ENCODE data around the gene PSME2. TPM values are rescaled to one million over a fixed set of nuclear protein-coding genes. Genes with fewer than 3 reads are reported as not detected.

PSME2 gene
- polyA plus RNA-seq, 1 experiment, result 165 TPM

DNA sequence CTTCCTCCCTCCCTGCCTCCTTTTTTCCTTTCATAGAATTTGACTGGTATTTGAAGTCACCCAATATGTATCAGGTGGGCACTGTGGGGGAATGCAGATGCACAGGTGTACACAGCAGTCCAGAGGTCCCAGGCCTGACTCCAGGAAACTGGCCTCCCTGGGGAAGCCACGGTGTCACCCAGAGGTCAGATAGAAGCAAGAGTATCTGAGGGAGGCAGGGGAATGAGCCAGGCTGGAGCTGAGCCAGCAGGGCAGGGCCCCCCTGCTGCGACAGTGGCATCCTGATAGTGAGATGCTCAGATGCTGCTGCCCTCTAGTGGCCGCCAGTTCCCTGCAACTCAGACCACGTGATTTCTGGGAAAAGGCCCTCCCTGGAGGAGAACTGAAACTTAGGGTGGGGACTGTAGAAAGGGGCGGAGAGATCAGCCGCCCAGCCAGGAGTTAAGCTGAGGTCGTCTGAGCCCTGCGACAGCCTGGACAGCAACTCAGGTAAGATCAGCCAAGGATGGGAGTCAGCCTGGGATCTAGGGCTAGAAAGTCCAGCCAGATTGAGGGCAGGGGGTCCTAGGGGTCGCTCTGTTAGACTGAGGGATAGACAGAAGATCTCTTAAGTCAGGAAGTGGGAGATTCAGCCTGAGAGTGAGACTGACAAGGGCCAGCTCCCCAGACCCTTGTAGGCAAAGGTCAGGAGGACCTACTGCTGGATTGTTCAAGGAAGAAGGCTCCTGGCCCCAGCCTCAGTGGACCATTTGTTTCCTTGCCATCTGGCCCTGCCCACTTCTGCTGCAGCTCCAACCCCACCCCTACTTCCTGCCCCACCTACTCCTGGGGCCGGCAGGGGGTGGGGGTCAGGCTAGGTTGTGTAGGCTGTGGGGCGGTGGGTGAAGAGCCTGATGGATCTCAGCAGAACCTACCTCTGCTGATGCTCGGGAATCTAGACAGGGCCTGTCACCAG is 14.7 kb upstream of the PSME2 start, which contains the start of gene IRF9:
Gene IRF9, plus strand, starts transcription at position 416 of the 955 bp plus-strand sequence. CDS start 880 bp downstream, outside the sequence.
- TF ChIP-seq, protein P1, sequence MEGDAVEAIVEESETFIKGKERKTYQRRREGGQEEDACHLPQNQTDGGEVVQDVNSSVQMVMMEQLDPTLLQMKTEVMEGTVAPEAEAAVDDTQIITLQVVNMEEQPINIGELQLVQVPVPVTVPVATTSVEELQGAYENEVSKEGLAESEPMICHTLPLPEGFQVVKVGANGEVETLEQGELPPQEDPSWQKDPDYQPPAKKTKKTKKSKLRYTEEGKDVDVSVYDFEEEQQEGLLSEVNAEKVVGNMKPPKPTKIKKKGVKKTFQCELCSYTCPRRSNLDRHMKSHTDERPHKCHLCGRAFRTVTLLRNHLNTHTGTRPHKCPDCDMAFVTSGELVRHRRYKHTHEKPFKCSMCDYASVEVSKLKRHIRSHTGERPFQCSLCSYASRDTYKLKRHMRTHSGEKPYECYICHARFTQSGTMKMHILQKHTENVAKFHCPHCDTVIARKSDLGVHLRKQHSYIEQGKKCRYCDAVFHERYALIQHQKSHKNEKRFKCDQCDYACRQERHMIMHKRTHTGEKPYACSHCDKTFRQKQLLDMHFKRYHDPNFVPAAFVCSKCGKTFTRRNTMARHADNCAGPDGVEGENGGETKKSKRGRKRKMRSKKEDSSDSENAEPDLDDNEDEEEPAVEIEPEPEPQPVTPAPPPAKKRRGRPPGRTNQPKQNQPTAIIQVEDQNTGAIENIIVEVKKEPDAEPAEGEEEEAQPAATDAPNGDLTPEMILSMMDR (IDR thresholded peaks at IDR 0.05; ENCODE audit: insufficient read depth, low read depth, low read length), result peak; percentile 96
- no peaks in the 10 kb centered on the region for H3K27me3 ChIP-seq (ENCODE audit: control insufficient read depth, insufficient read depth, low read length)
- POLR2A ChIA-PET, result interaction anchor here (0.6 to 1.9 kb wide), 5 partner anchors 10 to 20 kb away, joined by 3 to 8 read pairs (median 3); partner anchors contain the start of genes EMC9 and PSME2
- CTCF ChIA-PET, result interaction anchor here (0.6 to 4.6 kb wide), 34 partner anchors 10 to 281 kb away, joined by 3 to 39 read pairs (median 5); partner anchors contain the start of genes CHMP4A, DCAF11, EMC9 and IPO4
- peak; percentile 78 for DNase-seq (ENCODE audit: low read depth)
- H3K36me3 ChIP-seq (ENCODE audit: control insufficient read depth, insufficient read depth, low read length), result peaks cover 50% of the 10 kb centered on the region
- H3K4me3 ChIP-seq (ENCODE audit: low read depth, low read length), result peak within 1 kb of the TSS; percentile 60

DNA sequence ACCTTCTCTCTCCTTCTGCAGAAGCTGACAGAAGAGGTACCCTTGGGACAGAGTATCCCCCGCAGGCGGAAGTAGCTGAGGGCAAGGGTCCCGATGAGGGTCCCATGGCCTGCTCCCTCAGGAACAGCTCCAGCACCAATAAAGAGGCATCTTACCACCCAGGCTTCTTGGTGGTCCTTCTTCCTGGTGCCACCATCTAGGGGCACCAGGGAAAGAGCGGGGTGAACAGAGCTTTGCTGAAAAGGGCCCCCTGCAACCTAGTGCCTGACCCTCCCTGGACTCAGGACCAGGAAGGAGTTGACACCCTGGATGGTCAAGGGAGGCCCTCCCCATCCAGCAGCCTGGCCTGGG is 14.1 kb upstream of the PSME2 start:
- POLR2A ChIA-PET, result interaction anchor here (1.0 to 1.9 kb wide), 4 partner anchors 9 to 20 kb away, joined by 3 to 8 read pairs (median 4); partner anchors contain the start of genes EMC9 and PSME2
- H3K27me3 ChIP-seq (ENCODE audit: control insufficient read depth, insufficient read depth, low read length), result no peaks in the 10 kb centered on the region
- CTCF ChIA-PET, result interaction anchor here (0.6 to 4.6 kb wide), 24 partner anchors 9 to 282 kb away, joined by 3 to 39 read pairs (median 7); partner anchors contain the start of genes CHMP4A, DCAF11, EMC9 and IPO4
- DNase-seq (ENCODE audit: low read depth), result no peak
- TF ChIP-seq, protein P1 (IDR thresholded peaks at IDR 0.05; ENCODE audit: insufficient read depth, low read depth, low read length), result no peak
- H3K36me3 ChIP-seq (ENCODE audit: control insufficient read depth, insufficient read depth, low read length), result peaks cover 53% of the 10 kb centered on the region
- no peak overlapping the region for H3K4me3 ChIP-seq (ENCODE audit: low read depth, low read length)

DNA sequence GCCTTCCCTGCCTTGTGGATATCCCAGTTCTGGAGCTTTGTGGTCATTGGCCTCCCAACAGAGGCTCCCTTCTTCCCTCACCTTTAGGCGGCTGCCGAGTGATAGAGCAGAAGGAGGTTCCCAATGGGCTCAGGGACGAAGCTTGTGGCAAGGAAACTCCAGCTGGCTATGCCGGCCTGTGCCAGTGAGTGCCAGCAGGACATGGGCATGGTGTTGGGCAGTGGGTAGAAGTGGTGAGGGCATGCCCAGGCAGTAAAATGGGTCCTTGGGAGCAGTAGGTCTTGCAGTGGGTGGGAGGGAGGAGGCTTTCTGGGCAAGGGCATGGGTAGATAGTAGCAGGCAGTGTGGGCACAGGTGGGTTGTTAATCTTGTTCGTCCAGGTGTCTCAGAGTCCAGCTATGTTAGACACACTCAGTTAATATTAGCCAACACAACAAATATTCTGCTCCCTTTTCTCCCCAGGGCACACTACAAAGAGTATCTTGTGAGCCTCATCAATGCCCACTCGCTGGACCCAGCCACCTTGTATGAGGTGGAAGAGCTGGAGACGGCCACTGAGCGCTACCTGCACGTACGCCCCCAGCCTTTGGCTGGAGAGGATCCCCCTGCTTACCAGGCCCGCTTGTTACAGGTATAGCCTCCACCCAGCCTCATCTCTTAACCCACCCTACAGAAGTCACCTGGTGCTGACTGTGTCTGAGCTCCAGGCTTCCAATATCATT is 13.5 kb upstream of the PSME2 start:
- TF ChIP-seq, protein P1 (IDR thresholded peaks at IDR 0.05; ENCODE audit: insufficient read depth, low read depth, low read length), result no peak
- CTCF ChIA-PET, result interaction anchor here (0.8 to 4.6 kb wide), 15 partner anchors 9 to 272 kb away, joined by 3 to 39 read pairs (median 7); partner anchors contain the start of genes DCAF11, EMC9, IPO4 and NRL
- POLR2A ChIA-PET, result no interaction called here
- Histone ChIP-seq H3K4me3 (ENCODE audit: low read depth, low read length) (no peak overlapping the region), H3K36me3 (ENCODE audit: control insufficient read depth, insufficient read depth, low read length) (peaks cover 55% of the 10 kb centered on the region), H3K27me3 (ENCODE audit: control insufficient read depth, insufficient read depth, low read length) (no peaks in the 10 kb centered on the region)
- DNase-seq (ENCODE audit: low read depth), result no peak

DNA sequence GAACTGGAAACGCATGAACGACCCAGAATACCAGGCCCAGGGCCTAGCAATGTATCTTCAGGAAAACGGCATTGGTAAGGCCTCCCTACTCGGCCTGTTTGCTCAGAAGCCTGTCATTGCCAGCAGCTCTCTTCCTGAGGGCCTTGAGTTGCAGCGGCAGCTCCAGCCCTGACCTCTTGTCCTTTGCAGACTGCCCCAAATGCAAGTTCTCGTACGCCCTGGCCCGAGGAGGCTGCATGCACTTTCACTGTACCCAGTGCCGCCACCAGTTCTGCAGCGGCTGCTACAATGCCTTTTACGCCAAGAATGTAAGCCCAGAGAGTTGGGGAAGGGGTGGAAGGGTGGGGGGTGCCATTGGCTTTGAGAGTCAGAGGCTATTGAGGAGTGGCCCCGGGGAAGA is 10.9 kb upstream of the PSME2 start:
- ChIA-PET POLR2A (no interaction called here), CTCF (interaction anchor here (1.5 kb wide), 1 partner anchor 43 kb away, joined by 3 read pairs; the partner anchor contains the start of genes DCAF11 and NRL)
- Histone ChIP-seq H3K36me3 (ENCODE audit: control insufficient read depth, insufficient read depth, low read length) (peaks cover 40% of the 10 kb centered on the region), H3K27me3 (ENCODE audit: control insufficient read depth, insufficient read depth, low read length) (no peaks in the 10 kb centered on the region), H3K4me3 (ENCODE audit: low read depth, low read length) (no peak overlapping the region)
- DNase-seq (ENCODE audit: low read depth), result no peak
- TF ChIP-seq, protein P1 (IDR thresholded peaks at IDR 0.05; ENCODE audit: insufficient read depth, low read depth, low read length), result no peak

Measured in BJ (cell line).